T-helper 2 cell treated with Interferon-gamma antibody and Interleukin-4, amounts not matched to agents 5 μg/mL and 100 μg/mL, for 36 hours (primary cell): ENCODE data around the gene B3GNT7.
A peak's percentile ranks its signal among the peaks of the same experiment; 100 is the strongest.

ENCODE experiments used
- DNase-seq: peaks from one replicate; pipeline ENCODE4 v3.0.0; 2021; ENCODE audit warnings: low spot score
- H3K27ac Mint-ChIP-seq: one replicate; pipeline ENCODE4 v1.8.0; 2021; ENCODE audit warnings: mild to moderate bottlenecking, mixed read lengths
- H3K27me3 Mint-ChIP-seq: one replicate; pipeline ENCODE4 v1.8.0; 2021; ENCODE audit warnings: low read depth, mixed read lengths
- H3K36me3 Mint-ChIP-seq: one replicate; pipeline ENCODE4 v1.8.0; 2021; ENCODE audit warnings: low read depth, mixed read lengths
- H3K4me1 Mint-ChIP-seq: one replicate; pipeline ENCODE4 v1.8.0; 2021; ENCODE audit warnings: low read depth, mixed read lengths
- H3K4me3 Mint-ChIP-seq: one replicate; pipeline ENCODE4 v1.8.0; 2022; ENCODE audit warnings: mild to moderate bottlenecking, moderate library complexity, mixed read lengths
- H3K9me3 Mint-ChIP-seq: one replicate; pipeline ENCODE4 v1.8.0; 2021; ENCODE audit warnings: mixed read lengths

Gene B3GNT7

DNA sequence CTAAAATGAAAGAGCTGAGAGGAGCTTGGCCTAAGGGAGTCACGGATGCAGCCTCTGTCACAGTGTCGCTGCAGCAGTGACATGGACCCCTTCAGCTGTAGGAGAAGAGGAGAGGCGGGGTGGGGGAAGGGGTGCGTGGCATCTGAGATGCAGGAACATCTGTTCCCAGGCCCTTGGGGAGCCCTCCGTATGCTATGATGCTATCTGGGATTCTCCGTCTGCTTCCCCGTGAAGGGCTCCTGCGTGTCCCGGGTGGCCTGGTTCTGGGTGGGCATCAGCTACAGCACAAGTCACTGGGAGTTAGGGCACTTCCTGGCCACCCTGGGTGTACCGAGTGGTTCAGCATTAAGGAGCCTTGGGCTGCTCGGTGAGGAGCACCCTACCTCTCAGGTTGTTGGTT is 35.6 kb upstream of the B3GNT7 start:
- Mint-ChIP-seq H3K36me3 (no peaks in the 10 kb centered on the region), H3K27ac (no peak overlapping the region), H3K27me3 (no peaks in the 10 kb centered on the region), H3K4me1 (peaks cover 6% of the 10 kb centered on the region), H3K9me3 (no peaks in the 10 kb centered on the region), H3K4me3 (no peak overlapping the region)
- DNase-seq: no peak

DNA sequence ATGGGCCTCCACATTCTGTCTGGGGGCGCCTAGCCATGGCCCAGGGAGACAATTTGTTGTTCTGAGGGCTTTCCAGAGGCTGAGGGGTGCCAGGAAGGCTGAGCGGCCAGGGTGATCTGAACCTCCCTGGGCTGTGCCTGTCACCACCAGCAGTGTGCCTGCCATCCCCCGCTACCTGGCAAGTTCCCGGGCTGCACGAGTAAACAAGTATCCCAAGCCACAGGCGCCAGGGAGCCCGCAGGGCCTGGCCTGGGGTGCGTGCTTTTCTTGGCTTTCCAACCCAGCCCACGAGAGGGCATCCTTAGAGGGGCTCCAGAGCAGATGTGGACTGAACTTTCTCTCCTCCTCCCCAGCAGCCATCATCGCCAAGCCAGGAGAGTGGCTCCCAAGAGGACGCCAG is 35.1 kb upstream of the B3GNT7 start:
- Mint-ChIP-seq H3K27me3 (no peaks in the 10 kb centered on the region), H3K9me3 (no peaks in the 10 kb centered on the region), H3K4me3 (no peak overlapping the region), H3K36me3 (no peaks in the 10 kb centered on the region), H3K4me1 (peaks cover 6% of the 10 kb centered on the region), H3K27ac (no peak overlapping the region)
- DNase-seq: no peak

DNA sequence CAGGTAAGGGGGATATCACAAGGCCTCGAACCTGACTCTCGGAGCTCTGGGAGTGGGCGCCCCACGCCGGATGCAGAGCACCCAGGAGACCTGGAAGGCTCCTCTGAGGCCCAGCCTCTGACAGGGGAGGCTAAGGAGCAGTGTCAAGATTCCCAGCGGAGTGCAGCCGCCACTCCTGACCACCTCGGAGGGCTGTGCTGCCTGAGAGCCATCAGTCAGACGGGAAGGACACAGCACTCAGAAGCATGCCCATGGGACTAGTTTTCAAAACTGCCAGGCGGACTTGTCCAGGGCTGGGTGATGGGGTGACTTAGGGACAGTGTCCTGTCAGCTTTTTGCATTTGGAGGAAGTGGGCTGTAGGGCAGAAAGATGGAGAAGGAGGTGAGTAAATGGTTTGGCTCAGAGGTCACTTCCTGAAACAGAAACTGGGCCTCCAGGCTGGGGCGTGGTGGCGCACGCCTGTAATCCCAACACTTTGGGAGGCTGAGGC is 34.6 kb upstream of the B3GNT7 start:
- H3K27ac Mint-ChIP-seq: no peak overlapping the region

DNA sequence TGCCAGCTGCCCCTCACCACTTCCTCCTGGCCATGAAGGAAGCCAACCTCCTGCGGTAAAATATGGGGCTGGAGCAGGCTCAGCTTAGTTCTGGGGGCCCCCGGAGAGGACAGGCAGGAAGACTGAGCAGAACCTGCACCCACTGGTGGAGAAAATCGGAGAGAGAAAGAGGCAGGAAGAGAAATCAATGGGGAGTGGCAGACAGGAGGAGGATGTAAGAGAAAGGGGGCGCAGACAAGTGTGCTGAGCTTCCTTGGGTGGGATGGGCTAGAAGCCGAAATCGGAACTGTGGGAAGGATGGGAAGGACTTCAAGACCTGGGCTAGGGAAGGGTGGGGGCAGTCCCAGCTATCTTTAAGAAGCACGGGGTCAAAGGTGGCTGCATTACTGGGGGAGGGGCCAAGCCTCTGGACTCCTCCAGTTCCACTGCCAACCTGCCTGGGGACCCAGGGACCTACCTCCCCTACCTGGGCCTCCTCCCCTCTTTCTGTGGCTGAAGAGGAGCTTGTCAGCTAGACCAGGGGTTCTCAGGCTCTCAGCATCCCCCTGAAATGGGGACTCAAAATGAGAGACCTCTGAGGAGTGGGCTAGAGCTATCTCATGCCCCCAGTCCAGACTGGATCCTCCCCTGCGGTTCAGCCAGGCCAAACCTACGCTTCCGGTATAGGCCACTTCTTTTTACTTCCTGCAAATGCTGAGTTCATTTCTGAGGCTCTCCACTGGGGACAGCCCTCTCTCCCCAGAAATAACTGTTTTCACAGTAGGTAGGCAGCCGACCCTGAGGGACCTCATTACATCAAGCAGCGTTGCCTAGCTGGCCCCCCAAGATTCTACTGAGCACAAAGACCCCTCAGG is 33.6 kb upstream of the B3GNT7 start:
- Mint-ChIP-seq H3K27ac (peak overlapping the region; percentile 73), H3K4me1 (peaks cover 6% of the 10 kb centered on the region), H3K4me3 (no peak overlapping the region)

More for the DNA sequence above, 34.6 kb upstream of the B3GNT7 start:
- Mint-ChIP-seq H3K27me3 (no peaks in the 10 kb centered on the region), H3K4me1 (peaks cover 6% of the 10 kb centered on the region), H3K9me3 (no peaks in the 10 kb centered on the region), H3K4me3 (no peak overlapping the region), H3K36me3 (no peaks in the 10 kb centered on the region)
- no peak for DNase-seq

DNA sequence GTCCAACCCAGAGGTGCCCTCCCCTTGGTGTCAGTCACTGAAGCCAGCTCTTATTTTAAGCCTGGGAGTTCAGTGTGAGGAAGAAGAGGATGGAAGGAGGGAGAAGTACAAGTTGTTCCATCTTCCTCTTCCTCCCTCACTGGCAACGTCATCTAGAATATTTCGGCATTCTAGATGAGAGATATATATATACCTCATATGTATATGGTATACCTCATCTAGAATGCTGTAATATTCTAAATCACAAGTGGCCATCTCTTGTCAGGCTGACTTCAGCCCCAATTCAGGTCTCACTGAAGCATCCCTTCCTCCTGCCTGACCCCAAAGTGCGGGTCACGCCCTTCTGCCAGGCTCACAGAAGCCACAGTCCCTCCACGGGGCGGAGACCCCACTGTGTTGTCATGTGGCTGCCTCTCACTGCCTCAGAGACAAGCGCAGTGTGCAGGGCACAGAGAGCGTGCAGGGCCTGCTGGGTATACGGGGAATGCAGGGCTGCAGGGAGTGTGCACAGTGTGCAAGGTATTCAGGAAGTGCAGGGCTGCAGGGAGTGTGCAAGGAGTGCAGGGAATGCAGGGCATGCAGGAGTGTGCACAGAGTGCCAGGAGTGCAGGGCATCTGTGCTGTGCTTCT is 32.8 kb upstream of the B3GNT7 start:
- H3K4me1 Mint-ChIP-seq: peaks cover 6% of the 10 kb centered on the region
- H3K4me3 Mint-ChIP-seq: no peak overlapping the region
- DNase-seq: no peak
- H3K27ac Mint-ChIP-seq: peak overlapping the region; percentile 73
- H3K9me3 Mint-ChIP-seq: no peaks in the 10 kb centered on the region
- no peaks in the 10 kb centered on the region for H3K36me3 Mint-ChIP-seq
- no peaks in the 10 kb centered on the region for H3K27me3 Mint-ChIP-seq

More for the DNA sequence above, 33.6 kb upstream of the B3GNT7 start:
- no peak for DNase-seq
- Mint-ChIP-seq H3K36me3 (no peaks in the 10 kb centered on the region), H3K27me3 (no peaks in the 10 kb centered on the region), H3K9me3 (no peaks in the 10 kb centered on the region)

DNA sequence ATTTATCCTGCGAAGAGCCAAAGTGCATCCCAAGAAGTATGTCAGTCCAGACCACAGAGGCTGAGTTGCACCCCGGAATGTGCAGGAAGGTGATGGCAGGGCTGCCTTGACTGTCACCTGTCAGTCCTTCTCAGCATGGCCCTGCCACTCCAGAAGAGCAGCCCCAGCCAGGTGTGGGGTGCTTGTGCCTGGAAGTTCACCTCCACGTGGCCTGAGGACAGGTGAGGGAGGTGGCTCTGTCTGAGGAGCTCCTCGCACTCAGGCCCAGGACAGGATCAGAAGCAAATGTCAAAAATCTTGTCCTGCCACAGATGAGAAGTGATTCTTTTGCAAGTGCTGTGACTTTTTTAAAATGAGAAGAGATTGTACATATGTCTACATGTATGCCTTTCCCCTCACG is 31.4 kb upstream of the B3GNT7 start:
- no peaks in the 10 kb centered on the region for H3K9me3 Mint-ChIP-seq
- no peak for DNase-seq
- no peaks in the 10 kb centered on the region for H3K36me3 Mint-ChIP-seq
- H3K27me3 Mint-ChIP-seq: no peaks in the 10 kb centered on the region
- H3K4me3 Mint-ChIP-seq: no peak overlapping the region
- peaks cover 6% of the 10 kb centered on the region for H3K4me1 Mint-ChIP-seq
- H3K27ac Mint-ChIP-seq: no peak overlapping the region

DNA sequence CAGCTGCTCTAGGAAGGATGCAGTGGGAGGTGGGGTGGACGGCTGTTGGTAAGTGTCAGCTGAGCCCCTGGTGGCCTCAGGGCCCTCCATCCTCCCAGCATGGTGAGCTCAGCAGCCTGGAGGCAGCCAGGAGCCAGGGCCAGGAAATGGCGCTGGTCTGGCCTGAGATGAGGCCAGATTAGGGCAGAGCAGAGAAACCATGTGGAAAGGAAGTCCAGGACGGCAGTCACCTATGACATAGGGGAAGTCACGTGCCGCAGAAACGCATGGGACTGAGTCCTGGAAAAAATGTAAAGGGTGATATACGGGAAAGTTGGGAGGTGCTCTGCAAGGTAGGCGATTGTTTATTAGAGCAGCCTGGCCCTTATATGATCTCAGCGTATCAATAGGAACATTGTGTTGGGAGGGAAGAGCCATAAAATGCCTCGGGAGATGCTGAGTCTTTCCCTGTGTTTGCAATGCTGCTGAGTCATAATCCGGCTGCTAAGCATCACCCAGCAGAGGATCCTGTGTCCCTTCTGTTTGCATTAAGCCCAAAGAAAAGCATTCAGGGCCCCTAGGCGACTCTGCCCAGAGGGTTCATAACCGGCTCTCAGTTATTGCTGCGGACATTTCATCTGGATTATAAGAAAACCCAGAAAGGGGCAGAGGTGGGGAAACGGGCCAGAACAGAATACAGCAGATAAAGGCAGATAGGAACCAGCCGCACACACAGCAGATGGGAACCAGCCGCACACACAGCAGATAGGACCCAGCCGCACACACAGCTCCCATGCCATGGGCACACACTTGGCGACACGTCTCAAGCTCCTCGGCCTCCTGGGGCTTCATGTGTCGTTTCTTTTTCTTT is 30.3 kb upstream of the B3GNT7 start:
- Mint-ChIP-seq H3K4me3 (no peak overlapping the region), H3K27me3 (no peaks in the 10 kb centered on the region), H3K4me1 (peaks cover 6% of the 10 kb centered on the region), H3K27ac (no peak overlapping the region), H3K36me3 (no peaks in the 10 kb centered on the region), H3K9me3 (no peaks in the 10 kb centered on the region)
- no peak for DNase-seq

DNA sequence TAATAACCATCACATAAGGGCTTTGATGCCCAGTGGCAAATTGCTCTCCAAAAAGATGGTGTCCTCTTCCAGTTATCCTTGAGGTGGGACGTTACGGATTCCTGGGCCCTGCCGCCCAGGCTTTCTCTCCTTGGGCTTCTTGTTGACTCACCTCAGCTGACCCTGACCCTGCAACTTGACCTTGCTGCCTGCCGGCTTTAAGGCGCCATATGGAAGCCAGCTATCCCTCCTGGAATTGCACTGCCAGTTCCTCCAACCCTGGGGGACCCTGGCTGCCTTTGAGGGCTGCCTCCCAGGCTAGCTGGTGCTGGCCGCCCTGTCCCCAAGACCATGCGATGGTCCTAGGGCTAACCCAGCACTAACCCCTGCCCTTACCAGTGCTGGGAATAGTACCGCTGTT is 28.3 kb upstream of the B3GNT7 start:
- Mint-ChIP-seq H3K9me3 (no peaks in the 10 kb centered on the region), H3K27me3 (no peaks in the 10 kb centered on the region), H3K4me3 (no peak overlapping the region), H3K4me1 (peaks cover 2% of the 10 kb centered on the region), H3K27ac (no peak overlapping the region), H3K36me3 (no peaks in the 10 kb centered on the region)
- no peak for DNase-seq

DNA sequence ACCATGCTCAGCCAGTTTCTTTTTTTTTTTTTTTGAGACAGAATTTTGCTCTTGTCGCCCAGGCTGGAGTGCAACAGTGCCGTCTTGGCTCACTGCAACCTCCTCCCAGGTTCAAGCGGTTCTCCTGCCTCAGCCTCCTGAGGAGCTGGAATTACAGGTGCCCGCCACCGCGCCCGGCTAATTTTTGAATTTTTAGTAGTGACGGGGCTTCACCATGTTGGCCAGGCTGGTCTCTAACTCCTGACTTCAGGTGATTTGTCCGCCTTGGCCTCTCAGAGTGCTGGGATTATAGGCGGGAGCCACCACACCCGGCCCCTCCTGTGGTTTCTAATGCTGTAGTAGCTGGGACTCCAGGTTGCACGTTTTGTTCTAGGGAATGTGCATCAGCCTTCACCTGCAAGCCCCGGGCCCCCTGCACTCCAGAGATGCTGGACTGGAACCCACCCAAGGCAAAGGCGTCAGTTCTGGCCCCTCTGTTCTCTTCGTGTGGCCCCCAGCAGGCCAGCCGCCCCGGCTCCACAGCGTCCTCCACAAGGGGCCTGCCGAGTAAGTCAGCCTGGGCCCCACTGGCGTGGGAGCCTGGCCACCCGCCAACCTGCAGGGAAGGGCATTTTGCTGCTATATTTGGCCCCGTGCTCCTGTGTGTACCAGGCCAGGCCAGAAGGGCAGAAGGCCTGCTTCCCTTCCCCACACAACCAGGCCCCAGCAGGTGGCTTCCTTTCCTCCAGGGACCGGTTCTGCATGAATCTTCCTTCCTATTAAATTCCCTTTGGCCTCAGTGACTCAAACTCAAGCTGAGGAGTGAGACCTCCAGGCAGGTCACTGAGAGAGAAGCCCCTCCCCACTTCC is 25.7 kb upstream of the B3GNT7 start:
- H3K4me1 Mint-ChIP-seq: no peaks in the 10 kb centered on the region
- H3K27ac Mint-ChIP-seq: no peak overlapping the region
- H3K4me3 Mint-ChIP-seq: no peak overlapping the region
- H3K27me3 Mint-ChIP-seq: no peaks in the 10 kb centered on the region
- no peaks in the 10 kb centered on the region for H3K36me3 Mint-ChIP-seq
- no peaks in the 10 kb centered on the region for H3K9me3 Mint-ChIP-seq
- DNase-seq: no peak

DNA sequence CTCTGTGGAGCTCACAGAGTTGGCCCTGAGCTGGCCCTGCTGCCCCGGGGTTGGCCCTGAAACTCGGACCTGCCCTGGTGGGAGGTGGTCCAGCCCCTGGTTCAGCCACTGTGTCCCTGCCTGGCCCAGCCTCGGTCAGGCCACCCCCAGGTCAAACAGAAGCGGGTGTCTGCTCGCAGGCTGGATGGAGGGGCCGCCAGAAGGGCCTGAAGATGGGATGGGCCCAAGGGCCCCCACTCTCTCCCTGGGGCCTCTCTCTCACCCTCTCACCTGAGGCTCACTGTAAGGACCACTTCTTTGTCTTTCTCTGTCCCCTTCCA is 25.1 kb upstream of the B3GNT7 start:
- no peak overlapping the region for H3K4me3 Mint-ChIP-seq
- H3K27ac Mint-ChIP-seq: no peak overlapping the region
- H3K27me3 Mint-ChIP-seq: no peaks in the 10 kb centered on the region
- H3K4me1 Mint-ChIP-seq: no peaks in the 10 kb centered on the region
- no peaks in the 10 kb centered on the region for H3K9me3 Mint-ChIP-seq
- no peak for DNase-seq
- H3K36me3 Mint-ChIP-seq: no peaks in the 10 kb centered on the region

DNA sequence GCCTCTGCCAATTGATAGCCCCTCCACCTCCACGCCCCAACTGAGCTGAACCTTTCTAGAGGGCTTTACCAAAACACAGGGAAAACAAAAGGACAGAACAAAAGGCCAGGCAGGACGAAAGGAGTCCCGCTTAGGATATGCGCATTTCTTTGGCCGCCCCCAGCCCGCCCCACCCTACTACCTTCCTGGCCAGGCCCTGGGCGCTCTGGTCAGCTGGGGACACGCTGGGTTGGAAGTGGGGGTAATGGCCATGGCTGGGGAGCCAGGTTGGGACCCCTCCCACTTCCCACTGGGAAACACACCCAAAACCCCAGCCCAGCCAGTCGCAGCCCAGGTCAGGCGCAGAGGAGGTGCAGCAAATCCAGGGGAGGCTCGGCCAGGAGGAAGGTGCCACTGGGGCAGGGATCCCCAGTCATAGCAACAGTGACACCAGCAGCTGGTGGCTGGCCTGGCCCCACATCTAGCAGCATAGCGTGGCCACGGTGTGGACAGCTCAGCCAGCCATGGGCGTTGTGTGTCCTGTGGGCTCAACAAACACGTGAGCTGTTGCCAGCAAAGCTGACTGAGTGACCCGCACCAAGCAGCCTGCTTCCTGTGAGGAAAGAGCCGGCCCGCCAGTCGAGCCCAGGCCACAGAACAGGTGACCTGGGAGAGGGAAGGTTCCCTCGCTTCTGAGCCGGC is 24.6 kb upstream of the B3GNT7 start:
- Mint-ChIP-seq H3K4me1 (no peaks in the 10 kb centered on the region), H3K9me3 (no peaks in the 10 kb centered on the region), H3K4me3 (no peak overlapping the region), H3K27me3 (no peaks in the 10 kb centered on the region), H3K27ac (no peak overlapping the region), H3K36me3 (no peaks in the 10 kb centered on the region)
- no peak for DNase-seq

DNA sequence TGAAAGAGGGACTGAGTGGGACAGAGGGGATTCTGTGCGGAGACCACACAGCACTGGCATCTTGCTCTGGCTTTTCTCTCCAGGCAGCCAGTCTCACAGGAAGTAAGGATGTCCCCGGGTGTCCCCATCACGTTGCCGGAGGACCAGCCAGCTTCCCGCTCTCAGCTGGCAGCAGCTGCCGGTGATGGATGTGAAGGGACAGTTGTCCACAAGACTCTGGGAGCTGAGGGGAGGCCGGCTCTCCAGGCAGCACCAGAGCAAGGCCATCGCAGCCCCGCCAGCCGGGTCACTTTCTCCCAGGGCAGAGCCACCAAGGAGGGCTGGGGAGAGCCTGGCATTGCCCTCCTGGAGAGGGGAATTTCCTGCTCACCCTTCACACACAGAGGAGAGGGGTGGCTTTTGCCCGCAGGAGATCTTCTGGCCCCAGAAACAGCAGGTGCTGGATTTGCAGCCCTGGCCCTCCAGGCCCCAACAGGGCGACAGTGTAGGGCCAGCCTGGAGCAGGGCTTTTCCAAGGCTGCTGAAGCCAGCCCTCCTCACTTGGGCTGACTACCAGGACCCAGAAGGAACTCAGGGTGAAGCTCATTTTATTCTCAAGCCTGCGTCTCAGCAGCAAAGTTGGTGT is 24.0 kb upstream of the B3GNT7 start:
- Mint-ChIP-seq H3K27me3 (no peaks in the 10 kb centered on the region), H3K4me1 (no peaks in the 10 kb centered on the region), H3K27ac (no peak overlapping the region), H3K36me3 (no peaks in the 10 kb centered on the region), H3K9me3 (no peaks in the 10 kb centered on the region), H3K4me3 (no peak overlapping the region)
- no peak for DNase-seq

DNA sequence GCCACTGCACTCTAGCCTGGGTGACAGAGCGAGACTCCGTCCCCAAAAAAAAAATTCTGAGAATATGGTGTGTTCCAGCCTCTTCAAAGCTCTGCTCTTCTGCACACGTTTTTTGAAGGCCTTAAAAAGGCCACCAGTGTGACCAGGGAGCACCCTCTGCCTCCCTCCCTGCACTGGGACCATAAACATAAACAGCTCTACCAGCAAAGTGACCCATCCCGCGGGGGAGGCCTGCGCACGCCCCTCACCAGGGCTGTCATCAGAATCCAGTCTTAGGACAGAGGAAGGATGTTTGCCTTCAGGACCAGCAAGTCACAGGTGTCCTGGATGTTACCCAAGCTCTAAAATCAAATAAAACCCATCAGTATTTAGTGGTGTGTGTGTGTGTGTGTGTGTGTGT is 23.2 kb upstream of the B3GNT7 start:
- DNase-seq: no peak
- H3K4me3 Mint-ChIP-seq: no peak overlapping the region
- H3K27ac Mint-ChIP-seq: no peak overlapping the region
- no peaks in the 10 kb centered on the region for H3K36me3 Mint-ChIP-seq
- no peaks in the 10 kb centered on the region for H3K9me3 Mint-ChIP-seq
- no peaks in the 10 kb centered on the region for H3K4me1 Mint-ChIP-seq
- H3K27me3 Mint-ChIP-seq: peaks cover 3% of the 10 kb centered on the region
